Right forelimb (tissue), 1 donor: ENCODE data around the gene CTPS1.

Experiments
- DNase-seq: peaks from one replicate; pipeline ENCODE4 v3.0.0-alpha.2; 2018

The CTPS1 gene

GRCh38 chr1:41003640-41004220 lies 24.2 kb downstream of the CTPS1 start:
- DNase-seq: peak; percentile 85

- DNase-seq: no peak
Measured at GRCh38 chr1:41005876-41006275, 26.4 kb downstream of the CTPS1 start.

- DNase-seq: no peak
Measured at GRCh38 chr1:41006942-41007865, 27.7 kb downstream of the CTPS1 start.

GRCh38 chr1:41009466-41009865 lies 30.0 kb downstream of the CTPS1 start:
- no peak for DNase-seq

- DNase-seq: no peak
Measured at GRCh38 chr1:41010345-41010744, 30.8 kb downstream of the CTPS1 start.

- no peak for DNase-seq
Measured at GRCh38 chr1:41013024-41013423, 33.5 kb downstream of the CTPS1 start.

- no peak for DNase-seq
Measured at GRCh38 chr1:41013796-41014195, 34.3 kb downstream of the CTPS1 start.

- DNase-seq: no peak
Measured at GRCh38 chr1:41014871-41015270, 35.4 kb downstream of the CTPS1 start.

GRCh38 chr1:41015281-41015896 lies 35.9 kb downstream of the CTPS1 start:
- DNase-seq: no peak

GRCh38 chr1:41015897-41016470 lies 36.5 kb downstream of the CTPS1 start:
- no peak for DNase-seq

GRCh38 chr1:41017141-41018017 lies 37.9 kb downstream of the CTPS1 start:
- DNase-seq: no peak

GRCh38 chr1:41018018-41018410 lies 38.5 kb downstream of the CTPS1 start:
- DNase-seq: no peak

- DNase-seq: no peak
Measured at GRCh38 chr1:41019353-41019745, 39.9 kb downstream of the CTPS1 start.

- DNase-seq: no peak
Measured at GRCh38 chr1:41020109-41020576, 40.6 kb downstream of the CTPS1 start.

- DNase-seq: no peak
Measured at GRCh38 chr1:41020654-41021053, 41.2 kb downstream of the CTPS1 start.

- DNase-seq: no peak
Measured at GRCh38 chr1:41021526-41022308, 42.2 kb downstream of the CTPS1 start, which contains the start of gene SLFNL1. SLFNL1 (minus strand) TSS chr1:41021725; CDS start chr1:41020660, 1,065 bp downstream.

GRCh38 chr1:41022424-41022823 lies 42.9 kb downstream of the CTPS1 start:
- DNase-seq: no peak

GRCh38 chr1:41023279-41023990 lies 43.9 kb downstream of the CTPS1 start:
- DNase-seq: no peak

GRCh38 chr1:41024953-41025352 lies 45.5 kb downstream of the CTPS1 start:
- DNase-seq: no peak

- no peak for DNase-seq
Measured at GRCh38 chr1:41025979-41026819, 46.7 kb downstream of the CTPS1 start.
